ENCODE data around the gene MYO7A.

Gene MYO7A

GRCh38 chr11:77129069-77129841 is 1.2 kb downstream of the MYO7A start:
- DNase-seq, result no peak

GRCh38 chr11:77129842-77130756 is 2.1 kb downstream of the MYO7A start:
- no peak for DNase-seq

GRCh38 chr11:77130763-77131513 is 2.9 kb downstream of the MYO7A start:
- DNase-seq, result no peak

- DNase-seq, result no peak
Observed at GRCh38 chr11:77131560-77131959, 3.5 kb downstream of the MYO7A start.

- DNase-seq, result no peak
Observed at GRCh38 chr11:77135069-77135468, 7.0 kb downstream of the MYO7A start.

- no peak for DNase-seq
Observed at GRCh38 chr11:77136074-77136473, 8.0 kb downstream of the MYO7A start.

DNA sequence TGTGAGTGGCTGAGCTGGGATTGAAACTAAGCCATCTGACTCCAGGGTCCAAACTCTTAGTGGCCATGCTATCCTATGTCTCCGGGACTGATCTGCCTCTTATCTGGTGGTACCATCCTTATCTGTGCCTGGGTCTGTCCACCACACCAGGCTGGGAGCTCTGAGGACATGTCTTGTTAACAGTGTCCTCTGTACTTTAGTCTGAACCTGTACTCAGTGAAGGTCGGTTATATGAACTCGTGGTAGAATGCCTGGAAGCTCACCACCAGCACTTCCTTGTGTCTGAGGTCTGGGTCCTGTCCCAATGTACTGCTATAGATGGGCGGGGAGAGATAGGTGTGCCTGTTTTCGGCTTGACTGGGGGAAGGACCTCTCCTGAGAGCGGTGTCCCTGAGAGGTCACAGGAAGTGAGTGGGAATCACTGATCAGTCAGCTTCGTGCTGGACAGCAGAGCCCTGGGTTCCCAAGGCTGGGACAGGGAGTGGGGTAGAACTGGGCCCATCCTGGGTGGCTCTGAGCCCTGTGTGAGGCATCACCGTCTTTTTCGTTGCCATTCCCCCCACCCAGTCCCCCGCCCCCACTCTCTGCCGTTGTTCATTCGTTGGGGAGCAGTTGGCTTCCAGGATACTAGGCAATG is 8.9 kb downstream of the MYO7A start:
- no peak for DNase-seq

DNA sequence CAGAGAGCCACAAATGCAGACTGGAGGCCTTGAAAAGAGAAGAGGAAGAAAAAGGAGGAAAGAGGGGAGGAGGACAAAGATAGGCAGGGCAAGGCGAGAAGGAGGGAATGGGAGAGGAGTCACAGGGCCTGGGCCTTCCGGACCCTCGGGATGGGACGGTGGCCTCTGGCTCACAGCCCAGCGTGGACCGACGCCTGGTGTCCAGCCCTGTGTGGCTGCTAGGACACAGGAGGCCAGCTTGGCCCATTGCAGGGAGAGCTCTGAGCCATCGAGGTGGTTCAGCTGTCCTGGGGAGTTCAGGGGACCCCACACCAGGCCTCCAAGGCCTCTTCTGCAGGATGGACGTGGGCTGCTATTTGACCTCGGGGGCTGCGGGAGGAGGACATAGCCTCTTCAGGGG is 9.4 kb downstream of the MYO7A start:
- no peak for DNase-seq

DNA sequence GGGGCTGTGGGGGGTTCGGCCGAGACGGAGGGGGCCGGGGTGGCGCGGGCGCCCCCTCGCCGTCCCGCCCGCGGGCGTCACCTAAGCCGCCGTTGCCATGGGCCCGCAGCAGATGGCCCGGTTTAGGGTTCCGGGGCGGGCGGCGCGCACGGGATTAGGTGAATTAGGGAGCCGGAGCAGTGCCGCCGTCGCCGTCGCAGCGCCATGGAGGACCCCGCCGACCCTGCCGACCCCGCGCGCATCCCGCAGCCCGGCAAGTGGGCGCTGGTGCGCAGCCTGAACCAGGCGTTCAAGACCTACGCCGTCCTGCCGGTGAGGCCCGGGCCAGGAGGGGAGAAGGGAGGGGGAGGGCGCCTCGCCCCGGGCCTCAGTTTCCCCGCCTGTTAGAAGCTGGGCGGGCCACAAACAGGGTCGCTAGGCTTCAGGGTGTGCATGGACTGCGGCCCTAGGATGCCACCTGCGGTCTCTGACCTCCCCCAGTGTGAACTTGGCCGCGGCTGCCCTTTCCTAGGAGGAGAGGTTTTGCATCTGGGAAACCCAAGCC is 10.1 kb downstream of the MYO7A start:
- DNase-seq, result no peak

- DNase-seq, result no peak
Observed at GRCh38 chr11:77139201-77139600, 11.2 kb downstream of the MYO7A start.

- no peak for DNase-seq
Observed at GRCh38 chr11:77140231-77140851, 12.3 kb downstream of the MYO7A start.

GRCh38 chr11:77141034-77141433 is 13.0 kb downstream of the MYO7A start:
- DNase-seq, result peak; percentile 23

- DNase-seq, result no peak
Observed at GRCh38 chr11:77141475-77141874, 13.4 kb downstream of the MYO7A start.

DNA sequence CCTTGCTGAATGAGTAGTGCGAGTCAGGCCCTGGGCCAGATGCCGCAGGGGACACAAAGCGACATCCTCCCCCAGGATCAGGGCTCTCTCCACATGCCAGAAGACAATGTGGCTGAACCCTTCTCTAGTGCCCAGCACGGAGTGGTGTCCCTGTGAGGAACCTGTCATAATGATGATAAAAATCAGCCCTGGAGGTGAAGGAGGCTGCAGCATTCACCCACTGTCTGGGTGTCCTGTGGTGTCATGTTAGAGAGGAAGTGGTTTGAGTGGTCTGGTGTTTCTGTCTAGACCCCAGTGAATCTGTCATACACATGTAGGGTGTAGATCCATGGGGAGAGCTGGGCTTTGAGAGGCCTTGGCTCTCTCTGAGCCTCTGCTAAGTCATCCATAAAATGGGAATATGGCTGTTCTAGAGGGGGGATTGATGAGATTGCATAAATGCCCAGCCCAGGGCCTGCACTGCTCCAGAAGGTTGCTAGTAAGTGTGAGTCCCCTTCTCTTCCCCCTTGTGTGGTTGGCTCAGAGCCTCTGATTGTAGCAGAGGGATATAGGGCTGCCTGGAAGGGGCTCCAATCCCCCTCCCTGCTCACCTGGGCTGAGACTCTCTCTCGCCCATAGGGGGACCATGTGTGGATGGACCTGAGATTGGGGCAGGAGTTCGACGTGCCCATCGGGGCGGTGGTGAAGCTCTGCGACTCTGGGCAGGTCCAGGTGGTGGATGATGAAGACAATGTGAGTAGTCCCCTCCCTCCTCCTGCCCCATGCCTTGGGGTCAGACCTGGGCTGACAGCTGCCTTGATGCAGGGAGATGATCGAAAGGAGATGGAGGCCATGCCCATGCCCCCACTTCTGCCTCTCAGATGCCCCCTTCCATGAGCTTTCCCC is 14.3 kb downstream of the MYO7A start:
- no peak for DNase-seq

GRCh38 chr11:77143405-77144020 is 15.5 kb downstream of the MYO7A start:
- DNase-seq, result no peak

DNA sequence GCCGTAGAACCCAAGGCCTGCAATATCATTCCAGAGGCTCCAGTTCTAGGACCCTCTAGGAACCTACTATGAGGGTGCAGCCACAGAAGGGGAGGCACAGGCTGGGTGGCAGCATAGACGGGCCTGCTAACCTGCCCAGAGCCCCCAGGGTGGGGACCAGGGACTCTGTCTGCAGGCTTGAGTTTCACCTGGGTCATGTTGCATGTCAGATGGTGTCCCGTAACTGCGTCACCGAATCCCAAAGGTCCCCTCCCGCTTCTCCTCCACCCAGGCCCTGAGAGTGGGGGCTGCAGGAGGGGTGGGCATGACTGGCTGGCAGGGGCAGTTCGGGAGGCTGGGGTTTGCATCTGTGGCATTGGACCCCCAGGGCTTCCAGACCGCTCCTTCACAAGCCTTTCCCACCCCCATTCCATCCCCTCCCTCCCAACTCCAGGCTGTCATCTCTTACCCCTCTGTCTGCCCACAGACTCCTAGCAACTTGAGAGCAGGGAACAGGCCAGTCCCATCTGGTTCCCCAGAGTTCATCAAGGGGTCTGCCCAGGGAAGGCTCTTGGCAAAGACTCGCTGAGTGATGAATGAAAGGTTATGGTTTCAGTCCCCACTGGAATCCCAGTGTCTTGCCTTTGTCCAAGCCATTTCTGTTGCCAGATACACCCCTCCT is 16.3 kb downstream of the MYO7A start:
- no peak for DNase-seq

- DNase-seq, result no peak
Observed at GRCh38 chr11:77144857-77145428, 16.9 kb downstream of the MYO7A start.

- no peak for DNase-seq
Observed at GRCh38 chr11:77146261-77147035, 18.4 kb downstream of the MYO7A start.

DNA sequence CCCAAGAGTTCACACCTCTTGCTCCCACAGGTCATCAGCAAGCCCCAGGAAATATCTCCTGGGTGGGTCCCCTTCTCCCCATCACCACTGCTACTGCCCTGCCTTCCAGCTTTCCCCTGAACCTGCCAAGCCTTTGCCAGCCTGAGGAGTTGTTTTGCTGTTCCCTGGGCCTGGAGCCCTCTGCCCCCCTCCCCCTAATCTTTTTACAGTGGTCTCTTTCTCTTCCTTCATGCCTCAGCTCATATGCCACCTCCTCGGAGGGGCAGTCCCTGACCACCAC is 18.9 kb downstream of the MYO7A start:
- DNase-seq, result no peak
